ENCODE data around the gene ZSCAN5B.
"Not testable (repeated sequence)": the region's sequence is repeated elsewhere in the genome, so short reads cannot be mapped to it uniquely, and the experiment has no call there.

GRCh38 chr19:56175861-56176307 lies 21.7 kb downstream of the ZSCAN5B start, which contains the start of gene GALP:
- not testable (repeated sequence) for TF ChIP-seq POLR2A, POLR2AphosphoS5 (IDR thresholded peaks at IDR 0.05; ENCODE audit: low read depth, low read length)

All from GM12892 (cell line).